ENCODE results near the gene HTT.

- TF ChIP-seq EZH2 (IDR thresholded peaks at IDR 0.05; ENCODE audit: borderline replicate concordance, insufficient read depth, low read length, poor library complexity, severe bottlenecking) (no peak), CTCF (IDR thresholded peaks at IDR 0.05; ENCODE audit: poor library complexity, severe bottlenecking) (no peak), POLR2AphosphoS5 (IDR thresholded peaks at IDR 0.05) (no peak), EP300 (conservative IDR thresholded peaks at IDR 0.05; ENCODE audit: poor library complexity, severe bottlenecking) (no peak), REST (IDR thresholded peaks at IDR 0.05; ENCODE audit: borderline replicate concordance) (no peak), SMC3 (conservative IDR thresholded peaks at IDR 0.05; ENCODE audit: poor library complexity) (no peak)
Observed at GRCh38 chr4:3192827-3193226, 118.3 kb downstream of the HTT start.
